GM12878 (cell line): Measurements from ENCODE around the gene PSAPL1. TPM values are rescaled to one million over a fixed set of nuclear protein-coding genes. Genes with fewer than 3 reads are reported as not detected.

Experiments
- ATAC-seq: fragments of 200-7000 bp; cut with Tn5 transposase; 3 replicates; pipeline ENCODE4 v1.9.1; 2020; ENCODE audit warnings: mild to moderate bottlenecking, moderate library complexity
- BruUV-seq: library from RNA; stranded (reverse); fragments of 400-500 nt; replicated peaks from 2 replicates; lab custom pipeline; 2021; lab: Mats Ljungman, UMichigan
- CTCF ChIA-PET: fragments of 300-600 bp; sonication (Branson Sonifier 250); formaldehyde crosslinking; extraction: SDS; loops from one replicate; lab custom pipeline; 2021; ENCODE audit warnings: inconsistent platforms; lab: Yijun Ruan, JAX
- POLR2A ChIA-PET: fragments of 350-600 bp; formaldehyde crosslinking; extraction: SDS; loops from one replicate; lab custom pipeline; 2021; ENCODE audit warnings: inconsistent platforms; lab: Charles Lee
- RAD21 ChIA-PET: fragments of 300-600 bp; sonication (Branson Sonifier 250); formaldehyde crosslinking; loops from one replicate; lab custom pipeline; 2023; ENCODE audit warnings: antibody characterized with exemption; ENCODE audit not compliant: unreplicated experiment; lab: Charles Lee
- SMC1A ChIA-PET: fragments of 300-600 bp; sonication (Branson Sonifier 250); formaldehyde crosslinking; loops from one replicate; lab custom pipeline; 2023; ENCODE audit not compliant: unreplicated experiment, uncharacterized antibody; lab: Charles Lee
- DNase-seq: peaks from one replicate; pipeline ENCODE4 v3.0.0-alpha.2; 2011; ENCODE audit warnings: low read depth, low spot score
- FAIRE-seq: peaks from 3 replicates; lab custom pipeline; 2011; peaks lifted over from hg19 to GRCh38; lab: Jason Lieb, UNC
- H2AFZ ChIP-seq: 2 replicates; pipeline ENCODE4 v1.6.0; 2011; ENCODE audit warnings: low read depth, low read length, control low read depth; ENCODE audit not compliant: control insufficient read depth
- H3K27ac ChIP-seq: 2 replicates; pipeline ENCODE4 v1.5.1; 2011; ENCODE audit warnings: control low read depth; ENCODE audit not compliant: control insufficient read depth, insufficient read depth
- H3K27me3 ChIP-seq, 2 experiments: replicated peaks in 1 of 2; 2 replicates each; pipeline versions ENCODE4 v1.6.0 to v1.6.1; 2011; ENCODE audit warnings: low read length in 1 of 2; ENCODE audit not compliant: control insufficient read depth in 2 of 2, insufficient read depth in 2 of 2
- H3K36me3 ChIP-seq, 2 experiments: 2 replicates each; pipeline ENCODE4 v1.5.1; 2011; ENCODE audit warnings: low read length in 1 of 2; ENCODE audit not compliant: control insufficient read depth in 2 of 2, insufficient read depth in 2 of 2
- H3K4me1 ChIP-seq: 2 replicates; pipeline ENCODE4 v1.6.1; 2011; ENCODE audit warnings: mild to moderate bottlenecking, low read length, moderate library complexity, mixed read lengths; ENCODE audit not compliant: control insufficient read depth, insufficient read depth
- H3K4me2 ChIP-seq: 2 replicates; pipeline ENCODE4 v1.6.0; 2011; ENCODE audit warnings: control low read depth; ENCODE audit not compliant: control insufficient read depth, insufficient read depth
- H3K4me3 ChIP-seq: fragments of 200-600 bp; sonication (generic); 2 replicates; pipeline ENCODE4 v1.5.1; 2016
- H3K79me2 ChIP-seq: 2 replicates; pipeline ENCODE4 v1.6.0; 2011; ENCODE audit warnings: low read length; ENCODE audit not compliant: control insufficient read depth, insufficient read depth
- H3K9ac ChIP-seq: 2 replicates; pipeline ENCODE4 v1.8.0; 2011; ENCODE audit warnings: low read length, control low read depth, mixed read lengths; ENCODE audit not compliant: control insufficient read depth, insufficient read depth
- H3K9me3 ChIP-seq: replicated peaks from 3 replicates; pipeline ENCODE4 v1.5.1; 2011; ENCODE audit warnings: mild to moderate bottlenecking, low read length; ENCODE audit not compliant: control insufficient read depth, insufficient read depth
- H4K20me1 ChIP-seq: 2 replicates; pipeline ENCODE4 v1.6.0; 2011; ENCODE audit not compliant: control insufficient read depth, insufficient read depth
- BMI1 ChIP-seq: fragments of 450-650 bp; IDR thresholded peaks from 2 replicates; pipeline ENCODE4 v1.6.1; 2016; ENCODE audit warnings: mild to moderate bottlenecking, moderate library complexity, borderline replicate concordance
- CBX3 ChIP-seq: fragments of 200-600 bp; sonication (generic); IDR thresholded peaks from 2 replicates; pipeline ENCODE4 v1.6.1; 2016; ENCODE audit warnings: low read depth, borderline replicate concordance
- FOXM1 ChIP-seq: IDR thresholded peaks from 2 replicates; pipeline ENCODE4 v1.6.1; 2012; ENCODE audit warnings: low read depth, mild to moderate bottlenecking, inconsistent platforms, low read length, moderate library complexity
- GABPA ChIP-seq: IDR thresholded peaks from 2 replicates; pipeline ENCODE4 v1.6.1; 2014; ENCODE audit warnings: antibody characterized with exemption, low read depth, mild to moderate bottlenecking, inconsistent platforms
- HDGF ChIP-seq: fragments of 450-650 bp; IDR thresholded peaks from 2 replicates; pipeline ENCODE4 v1.6.1; 2016; ENCODE audit warnings: antibody characterized with exemption
- LARP7 ChIP-seq: fragments of 450-650 bp; IDR thresholded peaks from 2 replicates; pipeline ENCODE4 v1.6.1; 2017; ENCODE audit warnings: mild to moderate bottlenecking
- MYC ChIP-seq: IDR thresholded peaks from 2 replicates; pipeline ENCODE4 v1.6.1; 2011; ENCODE audit warnings: mild to moderate bottlenecking, low read length, moderate library complexity, inconsistent platforms; ENCODE audit not compliant: insufficient read depth, insufficient replicate concordance, insufficient read length, severe bottlenecking
- NFIC ChIP-seq: IDR thresholded peaks from 2 replicates; pipeline ENCODE4 v1.6.1; 2012; ENCODE audit warnings: low read depth, mild to moderate bottlenecking, inconsistent platforms, low read length, moderate library complexity
- RCOR1 ChIP-seq: conservative IDR thresholded peaks from 2 replicates; pipeline ENCODE4 v1.6.1; 2012; ENCODE audit warnings: low read depth, low read length, improper control_type of control experiment
- RUNX3 ChIP-seq: IDR thresholded peaks from 2 replicates; pipeline ENCODE4 v1.6.1; 2012; ENCODE audit warnings: low read length, inconsistent platforms
- SIX5 ChIP-seq: IDR thresholded peaks from 2 replicates; pipeline ENCODE4 v1.6.1; 2011; ENCODE audit warnings: mild to moderate bottlenecking, low read depth, low read length, moderate library complexity; ENCODE audit not compliant: severe bottlenecking
- WGBS: methylation state at CpG from one replicate; pipeline ENCODE4 v1.1.6; 2016; ENCODE audit warnings: low lambda C conversion rate; ENCODE audit not compliant: insufficient replicate concordance, insufficient coverage; ENCODE audit errors: missing lambda C conversion rate; 5-methylcytosine and 5-hydroxymethylcytosine counted together
- in situ Hi-C: fragments of 300-500 bp; cut with MboI; formaldehyde crosslinking; loops from 9 replicates; pipeline ENCODE4 v1.14.3; 2018; ENCODE audit warnings: mixed read lengths
- intact Hi-C: fragments of 100-400 bp; cut with micrococcal nuclease; formaldehyde crosslinking; loops from one replicate; pipeline ENCODE4 v1.14.2; 2022; ENCODE audit not compliant: unreplicated experiment
- polyA plus RNA-seq, 11 experiments: library from polyadenylated mRNA; depleted of rRNA in 4 of 11; unstranded in 6 of 11; stranded (reverse) in 5 of 11; fragments of >200 nt; fragmentation: Nextera tagmentation in 4 of 11; fragmentation: Illumina TruSeq in 1 of 11; extraction: Ambion mirVana in 4 of 11; extraction: Trizol in 1 of 11; gene quantifications; 1 replicate in 1 of 11; 2 replicates in 10 of 11; pipeline versions ENCODE4 v1.2.1 to v1.2.3, GENCODE V29; 2011 to 2016; ENCODE audit warnings: inconsistent platforms in 2 of 11, missing spikeins in 2 of 11, low read depth in 1 of 11
- total RNA-seq, 4 experiments: library from RNA; depleted of rRNA in 3 of 4; stranded (reverse); fragments of >200 nt in 3 of 4; fragmentation: Illumina TruSeq in 1 of 4; extraction: Trizol in 1 of 4; gene quantifications; 2 replicates each; pipeline versions ENCODE4 v1.2.1 to v1.2.3, GENCODE V29; 2013 to 2021
- TF ChIP-seq, protein P1 (sequence below), 3 experiments: IDR thresholded peaks in 2 of 3; conservative IDR thresholded peaks in 1 of 3; 2 replicates each; pipeline ENCODE4 v1.5.1; 2011; ENCODE audit warnings: low read depth in 3 of 3, low read length in 3 of 3, mild to moderate bottlenecking in 3 of 3, control low read depth in 2 of 3, moderate library complexity in 2 of 3, inconsistent platforms in 1 of 3, mixed read lengths in 1 of 3; ENCODE audit not compliant: control insufficient read depth in 2 of 3, insufficient read depth in 1 of 3; ENCODE audit errors: extremely low read depth in 1 of 3
- TF ChIP-seq, protein P2 (sequence below): fragments of 450-650 bp; formaldehyde crosslinking; IDR thresholded peaks from 2 replicates; pipeline ENCODE4 v1.4.0; 2020; ENCODE audit warnings: mild to moderate bottlenecking, moderate library complexity

PSAPL1 gene
- total and polyA plus RNA-seq, 10 of the 15 experiments (the other 5 are each of a cell fraction or from before 2014, with no cell fraction given): not detected

DNA sequence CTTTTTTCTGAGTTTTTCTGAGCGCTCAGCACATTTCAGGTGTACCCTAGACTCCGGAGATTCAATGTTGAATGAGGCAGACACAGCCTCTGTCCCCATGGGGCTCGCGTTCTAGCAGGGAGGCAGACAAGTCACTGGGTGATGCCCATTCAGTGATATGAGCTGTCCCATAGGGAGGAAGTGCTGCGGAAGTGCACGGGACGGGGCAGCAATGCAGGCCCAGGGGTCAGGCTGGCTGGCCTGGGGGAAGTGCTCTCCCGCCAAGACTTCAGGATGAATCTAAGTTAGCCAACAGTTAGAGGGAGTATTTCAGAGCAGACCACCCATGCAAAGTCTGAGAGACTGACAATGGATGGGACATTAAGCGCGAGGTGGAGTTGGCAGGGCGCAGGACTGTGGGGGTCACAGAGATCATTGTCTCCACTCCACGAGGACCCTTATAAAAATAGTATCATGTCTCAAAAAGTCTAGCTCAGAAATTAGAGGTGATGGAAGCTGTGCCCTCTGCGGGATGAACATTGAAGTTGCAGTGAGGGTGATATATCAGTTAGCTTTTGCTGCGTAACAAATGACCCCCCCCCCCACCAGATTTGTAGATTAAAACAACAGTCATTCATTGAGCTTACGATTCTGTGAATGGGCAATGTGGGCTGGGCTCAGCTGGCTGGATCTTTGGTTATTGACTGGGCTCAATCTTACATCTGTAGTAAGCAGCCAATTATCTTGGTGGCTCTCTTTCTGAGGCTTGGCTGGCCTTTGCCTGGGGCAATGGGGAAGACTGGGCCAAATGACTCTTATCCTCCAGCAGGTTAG, 16.4 kb downstream of the PSAPL1 start:
- Histone ChIP-seq H3K79me2 (no peaks in the 10 kb centered on the region), H3K4me1 (no peaks in the 10 kb centered on the region), H4K20me1 (no peaks in the 10 kb centered on the region), H3K4me2 (no peak overlapping the region), H3K27ac (no peak overlapping the region), H3K9me3 (no peaks in the 10 kb centered on the region), H3K9ac (no peak overlapping the region), H2AFZ (no peak overlapping the region), H3K4me3 (no peak overlapping the region), H3K27me3 (no peaks in the 10 kb centered on the region), H3K36me3 (no peaks in the 10 kb centered on the region)
- BruUV-seq: no TSS peak
- WGBS: 37% methylated on average over 15 of the region's 15 CpGs
- in situ Hi-C loops (no loop called here), intact Hi-C loops (no loop called here)
- CTCF ChIA-PET: no interaction called here
- FAIRE-seq (no peak), ATAC-seq (no peak), DNase-seq (no peak)
- TF ChIP-seq FOXM1: no peak
- no peak for TF ChIP-seq GABPA
- TF ChIP-seq HDGF: no peak
- no peak for TF ChIP-seq MYC
- TF ChIP-seq, protein P1, sequence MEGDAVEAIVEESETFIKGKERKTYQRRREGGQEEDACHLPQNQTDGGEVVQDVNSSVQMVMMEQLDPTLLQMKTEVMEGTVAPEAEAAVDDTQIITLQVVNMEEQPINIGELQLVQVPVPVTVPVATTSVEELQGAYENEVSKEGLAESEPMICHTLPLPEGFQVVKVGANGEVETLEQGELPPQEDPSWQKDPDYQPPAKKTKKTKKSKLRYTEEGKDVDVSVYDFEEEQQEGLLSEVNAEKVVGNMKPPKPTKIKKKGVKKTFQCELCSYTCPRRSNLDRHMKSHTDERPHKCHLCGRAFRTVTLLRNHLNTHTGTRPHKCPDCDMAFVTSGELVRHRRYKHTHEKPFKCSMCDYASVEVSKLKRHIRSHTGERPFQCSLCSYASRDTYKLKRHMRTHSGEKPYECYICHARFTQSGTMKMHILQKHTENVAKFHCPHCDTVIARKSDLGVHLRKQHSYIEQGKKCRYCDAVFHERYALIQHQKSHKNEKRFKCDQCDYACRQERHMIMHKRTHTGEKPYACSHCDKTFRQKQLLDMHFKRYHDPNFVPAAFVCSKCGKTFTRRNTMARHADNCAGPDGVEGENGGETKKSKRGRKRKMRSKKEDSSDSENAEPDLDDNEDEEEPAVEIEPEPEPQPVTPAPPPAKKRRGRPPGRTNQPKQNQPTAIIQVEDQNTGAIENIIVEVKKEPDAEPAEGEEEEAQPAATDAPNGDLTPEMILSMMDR (IDR thresholded peaks at IDR 0.05 in 2 of 3, conservative IDR thresholded peaks at IDR 0.05 in 1 of 3; ENCODE audit: control insufficient read depth in 2 of 3, extremely low read depth in 1 of 3, insufficient read depth in 1 of 3, low read depth in 3 of 3, low read length in 3 of 3): no peak
- no peak for TF ChIP-seq BMI1
- no peak for TF ChIP-seq RCOR1
- TF ChIP-seq RUNX3: no peak
- TF ChIP-seq, protein P2, sequence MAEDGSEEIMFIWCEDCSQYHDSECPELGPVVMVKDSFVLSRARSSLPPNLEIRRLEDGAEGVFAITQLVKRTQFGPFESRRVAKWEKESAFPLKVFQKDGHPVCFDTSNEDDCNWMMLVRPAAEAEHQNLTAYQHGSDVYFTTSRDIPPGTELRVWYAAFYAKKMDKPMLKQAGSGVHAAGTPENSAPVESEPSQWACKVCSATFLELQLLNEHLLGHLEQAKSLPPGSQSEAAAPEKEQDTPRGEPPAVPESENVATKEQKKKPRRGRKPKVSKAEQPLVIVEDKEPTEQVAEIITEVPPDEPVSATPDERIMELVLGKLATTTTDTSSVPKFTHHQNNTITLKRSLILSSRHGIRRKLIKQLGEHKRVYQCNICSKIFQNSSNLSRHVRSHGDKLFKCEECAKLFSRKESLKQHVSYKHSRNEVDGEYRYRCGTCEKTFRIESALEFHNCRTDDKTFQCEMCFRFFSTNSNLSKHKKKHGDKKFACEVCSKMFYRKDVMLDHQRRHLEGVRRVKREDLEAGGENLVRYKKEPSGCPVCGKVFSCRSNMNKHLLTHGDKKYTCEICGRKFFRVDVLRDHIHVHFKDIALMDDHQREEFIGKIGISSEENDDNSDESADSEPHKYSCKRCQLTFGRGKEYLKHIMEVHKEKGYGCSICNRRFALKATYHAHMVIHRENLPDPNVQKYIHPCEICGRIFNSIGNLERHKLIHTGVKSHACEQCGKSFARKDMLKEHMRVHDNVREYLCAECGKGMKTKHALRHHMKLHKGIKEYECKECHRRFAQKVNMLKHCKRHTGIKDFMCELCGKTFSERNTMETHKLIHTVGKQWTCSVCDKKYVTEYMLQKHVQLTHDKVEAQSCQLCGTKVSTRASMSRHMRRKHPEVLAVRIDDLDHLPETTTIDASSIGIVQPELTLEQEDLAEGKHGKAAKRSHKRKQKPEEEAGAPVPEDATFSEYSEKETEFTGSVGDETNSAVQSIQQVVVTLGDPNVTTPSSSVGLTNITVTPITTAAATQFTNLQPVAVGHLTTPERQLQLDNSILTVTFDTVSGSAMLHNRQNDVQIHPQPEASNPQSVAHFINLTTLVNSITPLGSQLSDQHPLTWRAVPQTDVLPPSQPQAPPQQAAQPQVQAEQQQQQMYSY: no peak
- no peak for TF ChIP-seq CBX3
- TF ChIP-seq LARP7: no peak
- TF ChIP-seq SIX5: no peak
- TF ChIP-seq NFIC: no peak
- POLR2A ChIA-PET: no interaction called here
- SMC1A ChIA-PET: no interaction called here
- RAD21 ChIA-PET: no interaction called here
